Neural cell (in vitro differentiated cells): Measurements from ENCODE around the gene MT1H. TPM values are rescaled to one million over a fixed set of nuclear protein-coding genes. Genes with fewer than 3 reads are reported as not detected.

Experiments
- H2AFZ ChIP-seq: fragments of 200-600, 300-800 bp; sonication (generic), shearing (Covaris generic); 2 replicates; pipeline ENCODE4 v1.6.0; 2014; ENCODE audit warnings: low read depth, mild to moderate bottlenecking, antibody characterized with exemption, low read length, moderate library complexity
- H3F3A ChIP-seq: fragments of 200-600 bp; shearing (Covaris generic); 2 replicates; pipeline ENCODE4 v1.6.1; 2016; ENCODE audit warnings: mild to moderate bottlenecking, moderate library complexity, mixed read lengths, antibody characterized with exemption, low read length; ENCODE audit not compliant: insufficient read depth, poor library complexity, severe bottlenecking
- H3K27ac ChIP-seq: fragments of 200-600, 300-800 bp; sonication (generic), shearing (Covaris generic); 2 replicates; pipeline ENCODE4 v1.5.1; 2014; ENCODE audit warnings: mild to moderate bottlenecking, low read length, moderate library complexity
- H3K27me3 ChIP-seq: fragments of 300-800, 200-600 bp; sonication (generic), shearing (Covaris generic); 2 replicates; pipeline ENCODE4 v1.6.0; 2014; ENCODE audit warnings: mild to moderate bottlenecking, low read depth, low read length, moderate library complexity; ENCODE audit not compliant: insufficient read depth
- H3K36me3 ChIP-seq: fragments of 300-800, 200-600 bp; sonication (generic), shearing (Covaris generic); 2 replicates; pipeline ENCODE4 v1.5.1; 2014; ENCODE audit warnings: mild to moderate bottlenecking, antibody characterized with exemption, low read length, moderate library complexity; ENCODE audit not compliant: insufficient read depth
- H3K4me2 ChIP-seq: fragments of 300-800, 200-600 bp; sonication (generic), shearing (Covaris generic); 2 replicates; pipeline ENCODE4 v1.6.0; 2014; ENCODE audit warnings: mild to moderate bottlenecking, low read length
- H3K4me3 ChIP-seq: fragments of 300-800, 200-600 bp; sonication (generic), shearing (Covaris generic); 2 replicates; pipeline ENCODE4 v1.5.1; 2014; ENCODE audit warnings: mild to moderate bottlenecking, low read length, moderate library complexity
- H3K79me2 ChIP-seq: fragments of 200-600 bp; shearing (Covaris generic); replicated peaks from 2 replicates; pipeline ENCODE4 v1.6.0; 2014; ENCODE audit warnings: mild to moderate bottlenecking, low read length, moderate library complexity; ENCODE audit not compliant: insufficient read depth
- H3K9ac ChIP-seq: fragments of 300-800, 200-600 bp; sonication (generic), shearing (Covaris generic); 2 replicates; pipeline ENCODE4 v1.6.1; 2016; ENCODE audit warnings: mild to moderate bottlenecking, low read length, mixed read lengths
- H3K9me2 ChIP-seq: fragments of 200-600 bp; shearing (Covaris generic); 2 replicates; pipeline ENCODE4 v1.6.1; 2016; ENCODE audit warnings: mild to moderate bottlenecking, low read length, mixed read lengths; ENCODE audit not compliant: insufficient read depth
- H3K9me3 ChIP-seq: fragments of 200-600, 300-800 bp; sonication (generic), shearing (Covaris generic); 2 replicates; pipeline ENCODE4 v1.6.1; 2016; ENCODE audit warnings: mild to moderate bottlenecking, mixed run types, low read length, moderate library complexity, mixed read lengths
- H4K20me1 ChIP-seq: fragments of 200-600 bp; shearing (Covaris generic); 2 replicates; pipeline ENCODE4 v1.6.1; 2016; ENCODE audit warnings: mild to moderate bottlenecking, mixed run types; ENCODE audit not compliant: insufficient read depth
- CTCF ChIP-seq: fragments of 450-650 bp; IDR thresholded peaks from 2 replicates; pipeline ENCODE4 v1.5.1; 2014; ENCODE audit warnings: antibody characterized with exemption, mild to moderate bottlenecking, moderate library complexity; ENCODE audit not compliant: poor library complexity, severe bottlenecking
- EP300 ChIP-seq: fragments of 450-650 bp; conservative IDR thresholded peaks from 2 replicates; pipeline ENCODE4 v1.6.1; 2014; ENCODE audit warnings: antibody characterized with exemption, mild to moderate bottlenecking, moderate library complexity; ENCODE audit not compliant: poor library complexity, severe bottlenecking
- EZH2 ChIP-seq: fragments of 200-600, 300-800 bp; shearing (Covaris generic), sonication (generic); IDR thresholded peaks from 2 replicates; pipeline ENCODE4 v1.6.1; 2014; ENCODE audit warnings: antibody characterized with exemption, low read length, borderline replicate concordance, mild to moderate bottlenecking; ENCODE audit not compliant: insufficient read depth, poor library complexity, severe bottlenecking
- MXI1 ChIP-seq: fragments of 450-650 bp; conservative IDR thresholded peaks from 2 replicates; pipeline ENCODE4 v1.6.1; 2014; ENCODE audit warnings: antibody characterized with exemption, mild to moderate bottlenecking; ENCODE audit not compliant: poor library complexity, severe bottlenecking
- POLR2AphosphoS5 ChIP-seq: IDR thresholded peaks from 2 replicates; pipeline ENCODE4 v1.6.1; 2012
- RAD21 ChIP-seq: fragments of 450-650 bp; conservative IDR thresholded peaks from 2 replicates; pipeline ENCODE4 v1.6.1; 2014; ENCODE audit warnings: antibody characterized with exemption, mild to moderate bottlenecking, moderate library complexity
- REST ChIP-seq: IDR thresholded peaks from 2 replicates; pipeline ENCODE4 v1.6.1; 2012; ENCODE audit warnings: borderline replicate concordance
- SMC3 ChIP-seq: fragments of 450-650 bp; conservative IDR thresholded peaks from 2 replicates; pipeline ENCODE4 v1.6.1; 2014; ENCODE audit warnings: antibody characterized with exemption, mild to moderate bottlenecking, moderate library complexity; ENCODE audit not compliant: poor library complexity
- TAF1 ChIP-seq: IDR thresholded peaks from 2 replicates; pipeline ENCODE4 v1.6.1; 2012; ENCODE audit warnings: low read depth
- polyA plus RNA-seq: library from polyadenylated mRNA; depleted of rRNA; stranded (reverse); fragments of >200 nt; gene quantifications from 2 replicates; pipeline ENCODE4 v1.2.3, GENCODE V29; 2014

The MT1H gene
- polyA plus RNA-seq, 1 donor from 2014 or later = not detected

- TF ChIP-seq EP300 (no peak), MXI1 (no peak), POLR2AphosphoS5 (no peak), SMC3 (no peak)
- H3K9ac ChIP-seq = no peak overlapping the region
- H3K4me2 ChIP-seq = no peak overlapping the region
- no peaks in the 10 kb centered on the region for H3K79me2 ChIP-seq
- no peaks in the 10 kb centered on the region for H3K9me3 ChIP-seq
- H3K27me3 ChIP-seq = peaks cover 100% of the 10 kb centered on the region
- H3K27ac ChIP-seq = no peak overlapping the region
- H4K20me1 ChIP-seq = no peaks in the 10 kb centered on the region
- peak overlapping the region; percentile 43 for H3K4me3 ChIP-seq
- no peak overlapping the region for H2AFZ ChIP-seq
- no peaks in the 10 kb centered on the region for H3K9me2 ChIP-seq
- H3F3A ChIP-seq = no peaks in the 10 kb centered on the region
- H3K36me3 ChIP-seq = no peaks in the 10 kb centered on the region
These were observed 26.4 kb upstream of the MT1H start for GRCh38 chr16:56643080-56643778.

- Histone ChIP-seq H3K9me3 (no peaks in the 10 kb centered on the region), H3K27ac (no peak overlapping the region), H3K36me3 (no peaks in the 10 kb centered on the region), H3K9ac (no peak overlapping the region), H3K79me2 (no peaks in the 10 kb centered on the region), H2AFZ (no peak overlapping the region), H3F3A (no peaks in the 10 kb centered on the region), H3K4me3 (no peak overlapping the region), H3K9me2 (no peaks in the 10 kb centered on the region), H4K20me1 (no peaks in the 10 kb centered on the region), H3K27me3 (peaks cover 100% of the 10 kb centered on the region), H3K4me2 (no peak overlapping the region)
- TF ChIP-seq MXI1 = no peak
These were observed 25.8 kb upstream of the MT1H start for GRCh38 chr16:56643833-56644232.

- Histone ChIP-seq H2AFZ (no peak overlapping the region), H3F3A (no peaks in the 10 kb centered on the region), H3K9ac (no peak overlapping the region), H3K4me3 (no peak overlapping the region), H3K9me2 (no peaks in the 10 kb centered on the region), H3K9me3 (no peaks in the 10 kb centered on the region), H4K20me1 (no peaks in the 10 kb centered on the region), H3K4me2 (no peak overlapping the region), H3K36me3 (no peaks in the 10 kb centered on the region), H3K27ac (no peak overlapping the region), H3K79me2 (no peaks in the 10 kb centered on the region), H3K27me3 (peaks cover 91% of the 10 kb centered on the region)
- TF ChIP-seq MXI1 = no peak
- TF ChIP-seq EZH2 = no peak
- TF ChIP-seq RAD21 = no peak
- no peak for TF ChIP-seq TAF1
- no peak for TF ChIP-seq CTCF
- TF ChIP-seq REST = no peak
- TF ChIP-seq EP300 = no peak
- no peak for TF ChIP-seq SMC3
- TF ChIP-seq POLR2AphosphoS5 = no peak
These were observed 24.3 kb upstream of the MT1H start for GRCh38 chr16:56645311-56645710.
